ENCODE measurements around the gene FNDC10.

DNA sequence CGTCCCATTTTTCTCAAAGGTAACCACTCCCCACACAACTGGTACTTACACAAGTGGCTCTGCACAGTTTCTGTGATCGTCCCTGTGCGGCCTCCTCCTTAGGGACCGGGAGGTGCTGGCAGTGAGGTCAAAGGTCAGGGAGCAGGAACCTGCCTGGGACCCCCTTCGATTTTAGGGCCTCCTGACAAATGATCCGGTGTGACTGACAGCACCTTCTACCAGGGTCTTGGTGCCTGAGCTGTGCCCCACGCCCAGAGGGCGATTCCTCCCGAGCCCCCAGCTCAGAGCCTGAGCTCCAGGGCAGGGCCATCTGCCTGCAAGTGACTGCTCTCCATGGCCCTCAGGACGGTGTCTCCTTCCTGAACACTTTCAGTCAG is 47.7 kb downstream of the FNDC10 start:
- TF ChIP-seq POLR2A (IDR thresholded peaks at IDR 0.05): no peak
- TF ChIP-seq, protein P1, sequence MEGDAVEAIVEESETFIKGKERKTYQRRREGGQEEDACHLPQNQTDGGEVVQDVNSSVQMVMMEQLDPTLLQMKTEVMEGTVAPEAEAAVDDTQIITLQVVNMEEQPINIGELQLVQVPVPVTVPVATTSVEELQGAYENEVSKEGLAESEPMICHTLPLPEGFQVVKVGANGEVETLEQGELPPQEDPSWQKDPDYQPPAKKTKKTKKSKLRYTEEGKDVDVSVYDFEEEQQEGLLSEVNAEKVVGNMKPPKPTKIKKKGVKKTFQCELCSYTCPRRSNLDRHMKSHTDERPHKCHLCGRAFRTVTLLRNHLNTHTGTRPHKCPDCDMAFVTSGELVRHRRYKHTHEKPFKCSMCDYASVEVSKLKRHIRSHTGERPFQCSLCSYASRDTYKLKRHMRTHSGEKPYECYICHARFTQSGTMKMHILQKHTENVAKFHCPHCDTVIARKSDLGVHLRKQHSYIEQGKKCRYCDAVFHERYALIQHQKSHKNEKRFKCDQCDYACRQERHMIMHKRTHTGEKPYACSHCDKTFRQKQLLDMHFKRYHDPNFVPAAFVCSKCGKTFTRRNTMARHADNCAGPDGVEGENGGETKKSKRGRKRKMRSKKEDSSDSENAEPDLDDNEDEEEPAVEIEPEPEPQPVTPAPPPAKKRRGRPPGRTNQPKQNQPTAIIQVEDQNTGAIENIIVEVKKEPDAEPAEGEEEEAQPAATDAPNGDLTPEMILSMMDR (IDR thresholded peaks at IDR 0.05): no peak

Measured in adrenal gland (tissue), 5 donors.